ENCODE measurements around the gene AJM1. TPM values are rescaled to one million over a fixed set of nuclear protein-coding genes. Genes with fewer than 3 reads are reported as not detected.

AJM1 gene
- total RNA-seq, 1 donor from 2014 or later: 0.80 TPM

- Mint-ChIP-seq H3K27ac (ENCODE audit: unreplicated experiment) (no peak overlapping the region), H3K27me3 (ENCODE audit: unreplicated experiment) (peaks cover 10% of the 10 kb centered on the region), H3K9me3 (ENCODE audit: unreplicated experiment) (no peaks in the 10 kb centered on the region), H3K4me3 (ENCODE audit: unreplicated experiment) (no peak overlapping the region), H3K36me3 (ENCODE audit: low read depth, unreplicated experiment) (peaks cover 7% of the 10 kb centered on the region), H3K4me1 (ENCODE audit: unreplicated experiment) (peaks cover 7% of the 10 kb centered on the region)
- TF ChIP-seq CTCF (IDR thresholded peaks at IDR 0.05; ENCODE audit: unreplicated experiment): no peak
- DNase-seq (ENCODE audit: low spot score): no peak
These were observed 20.3 kb upstream of the AJM1 start for GRCh38 chr9:136821826-136822544.

GRCh38 chr9:136823136-136824046, 18.9 kb upstream of the AJM1 start:
- no peak overlapping the region for H3K27ac Mint-ChIP-seq (ENCODE audit: unreplicated experiment)
- H3K4me3 Mint-ChIP-seq (ENCODE audit: unreplicated experiment): no peak overlapping the region
- peaks cover 7% of the 10 kb centered on the region for H3K4me1 Mint-ChIP-seq (ENCODE audit: unreplicated experiment)
- no peak for TF ChIP-seq CTCF (IDR thresholded peaks at IDR 0.05; ENCODE audit: unreplicated experiment)
- DNase-seq (ENCODE audit: low spot score): no peak
- H3K27me3 Mint-ChIP-seq (ENCODE audit: unreplicated experiment): peaks cover 10% of the 10 kb centered on the region
- H3K36me3 Mint-ChIP-seq (ENCODE audit: low read depth, unreplicated experiment): peaks cover 5% of the 10 kb centered on the region
- no peaks in the 10 kb centered on the region for H3K9me3 Mint-ChIP-seq (ENCODE audit: unreplicated experiment)

GRCh38 chr9:136824496-136825225, 17.6 kb upstream of the AJM1 start:
- H3K4me1 Mint-ChIP-seq (ENCODE audit: unreplicated experiment): peaks cover 7% of the 10 kb centered on the region
- TF ChIP-seq CTCF (IDR thresholded peaks at IDR 0.05; ENCODE audit: unreplicated experiment): no peak
- H3K27ac Mint-ChIP-seq (ENCODE audit: unreplicated experiment): no peak overlapping the region
- DNase-seq (ENCODE audit: low spot score): no peak
- H3K27me3 Mint-ChIP-seq (ENCODE audit: unreplicated experiment): peaks cover 9% of the 10 kb centered on the region
- no peak overlapping the region for H3K4me3 Mint-ChIP-seq (ENCODE audit: unreplicated experiment)
- peaks cover 5% of the 10 kb centered on the region for H3K36me3 Mint-ChIP-seq (ENCODE audit: low read depth, unreplicated experiment)
- H3K9me3 Mint-ChIP-seq (ENCODE audit: unreplicated experiment): no peaks in the 10 kb centered on the region

- TF ChIP-seq CTCF (IDR thresholded peaks at IDR 0.05; ENCODE audit: unreplicated experiment): no peak
- Mint-ChIP-seq H3K27ac (ENCODE audit: unreplicated experiment) (no peak overlapping the region), H3K36me3 (ENCODE audit: low read depth, unreplicated experiment) (peaks cover 4% of the 10 kb centered on the region), H3K4me1 (ENCODE audit: unreplicated experiment) (peaks cover 6% of the 10 kb centered on the region), H3K4me3 (ENCODE audit: unreplicated experiment) (no peak overlapping the region), H3K9me3 (ENCODE audit: unreplicated experiment) (no peaks in the 10 kb centered on the region), H3K27me3 (ENCODE audit: unreplicated experiment) (peaks cover 7% of the 10 kb centered on the region)
- DNase-seq (ENCODE audit: low spot score): no peak
These were observed 16.7 kb upstream of the AJM1 start for GRCh38 chr9:136825295-136826187.

All from endothelial cell (in vitro differentiated cells).